HL-60/S4 treated with phorbol 12-myristate 13-acetate at 8.2 ng/mL for 4 days and 3 days (cell line): ENCODE measurements around the gene AFF3.
"Not testable (repeated sequence)": the region's sequence is repeated elsewhere in the genome, so short reads cannot be mapped to it uniquely, and the experiment has no call there.

Source experiments
- in situ Hi-C: fragments of 300-500 bp; cut with MboI; formaldehyde crosslinking; loops from 2 replicates; pipeline ENCODE4 v1.15.0; 2022; ENCODE audit warnings: low sequenced_read_pairs

Gene AFF3

GRCh38 chr2:99524056-99524455, 618.3 kb downstream of the AFF3 start:
- in situ Hi-C loops: no loop called here

DNA sequence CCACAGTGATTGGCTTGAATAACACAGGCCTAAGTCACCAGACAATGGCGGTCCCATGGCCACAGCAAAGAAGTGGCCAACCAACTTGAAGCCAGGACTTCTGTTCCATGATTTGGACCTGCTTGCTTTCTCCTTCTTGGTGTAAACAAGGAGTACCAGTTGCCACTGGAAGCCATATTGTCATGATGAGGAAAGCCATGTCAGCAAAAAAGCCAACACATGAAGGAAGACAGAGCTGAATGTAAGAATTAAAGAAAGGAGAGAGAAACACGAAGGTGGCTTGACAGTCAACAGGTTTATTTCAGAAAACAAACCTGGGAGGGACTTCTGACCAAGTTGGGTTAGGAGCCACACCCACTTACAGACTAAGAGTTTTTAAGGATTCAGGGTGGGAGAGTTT, 620.2 kb downstream of the AFF3 start:
- in situ Hi-C loops: no loop called here

- in situ Hi-C loops: no loop called here
Observed at GRCh38 chr2:99520813-99521212, 621.6 kb downstream of the AFF3 start.

- in situ Hi-C loops: no loop called here
Observed at GRCh38 chr2:99520195-99520594, 622.2 kb downstream of the AFF3 start.

DNA sequence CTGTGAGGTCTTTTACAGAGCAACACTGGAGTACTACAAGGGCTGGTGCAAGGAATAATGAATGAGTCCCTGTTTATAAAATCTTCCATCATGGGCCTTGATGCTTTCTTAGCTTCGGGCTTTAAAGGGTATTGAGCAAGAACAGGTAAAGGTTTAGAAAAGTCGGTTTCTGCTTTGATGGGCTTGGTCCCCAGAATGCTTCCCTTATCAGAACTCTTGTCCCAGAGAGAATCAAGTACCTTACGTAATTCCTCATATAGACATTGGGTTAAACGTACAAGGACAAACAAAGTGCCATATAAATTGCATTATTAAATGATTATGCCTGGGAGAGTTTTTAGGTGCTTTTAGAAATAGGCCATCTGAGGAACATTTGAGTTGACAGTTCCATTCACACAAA, 628.0 kb downstream of the AFF3 start:
- in situ Hi-C loops: no loop called here

DNA sequence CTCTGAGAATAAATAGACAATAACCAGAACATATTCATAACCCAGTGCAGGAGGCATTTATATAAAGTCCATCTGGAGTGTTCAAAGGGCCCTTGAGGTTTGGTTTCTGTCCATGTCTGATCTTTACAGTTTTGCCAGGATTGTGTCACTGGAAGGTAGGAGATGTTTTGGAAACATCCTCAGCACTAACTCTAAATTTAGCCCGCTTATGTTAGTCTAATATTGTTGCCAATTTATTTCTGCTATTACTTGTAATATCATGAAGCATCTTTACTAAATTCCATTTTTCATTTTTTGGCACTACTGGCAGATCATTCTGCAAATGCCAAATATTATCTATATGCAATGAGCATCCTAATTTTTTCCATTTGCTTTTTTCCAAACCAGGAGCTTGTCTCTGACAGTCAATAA, 630.2 kb downstream of the AFF3 start:
- in situ Hi-C loops: no loop called here

DNA sequence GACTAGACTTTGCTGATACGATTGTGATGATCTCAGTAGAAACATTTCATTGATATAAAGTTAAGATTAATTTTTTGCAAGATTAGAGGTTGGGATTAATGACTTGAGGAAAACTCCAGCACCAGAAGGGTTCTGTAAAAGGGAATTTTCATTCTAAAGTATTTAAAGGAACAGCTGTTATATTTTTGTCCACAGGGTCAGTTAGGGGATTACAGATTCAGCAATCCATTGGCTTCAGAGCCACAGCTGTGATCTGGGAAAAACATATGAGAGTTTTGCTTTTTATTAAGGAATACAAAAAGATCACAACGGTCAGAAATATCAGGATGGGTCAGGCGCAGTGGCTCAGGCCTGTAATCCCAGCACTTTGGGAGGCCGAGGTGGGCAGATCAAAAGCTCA, 633.0 kb downstream of the AFF3 start:
- in situ Hi-C loops: no loop called here

- in situ Hi-C loops: no loop called here
Observed at GRCh38 chr2:99507937-99508818, 634.2 kb downstream of the AFF3 start.

- in situ Hi-C loops: no loop called here
Observed at GRCh38 chr2:99504844-99505584, 637.4 kb downstream of the AFF3 start.

- in situ Hi-C loops: not testable (repeated sequence)
Observed at GRCh38 chr2:99503662-99504416, 638.6 kb downstream of the AFF3 start.

DNA sequence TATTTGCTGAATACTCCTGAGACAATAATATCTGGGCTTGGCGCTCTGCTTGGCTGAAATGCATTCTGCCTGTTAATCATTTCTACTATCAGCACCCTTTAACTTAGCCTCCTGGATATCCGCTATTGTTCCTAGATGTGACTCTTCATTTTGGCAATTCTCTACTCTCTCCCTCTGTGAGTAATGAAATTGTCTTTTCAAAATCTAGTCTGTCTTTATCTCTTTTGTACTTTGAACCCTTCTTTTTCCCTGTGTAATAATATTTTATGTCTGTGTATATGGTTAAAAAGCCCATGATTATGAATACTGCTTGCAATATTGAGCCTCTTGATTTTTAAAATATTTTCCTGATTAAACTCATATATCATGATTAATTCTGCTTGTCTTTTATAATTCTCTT, 646.4 kb downstream of the AFF3 start:
- in situ Hi-C loops: no loop called here
